DMS53 treated with DMSO at 0.1 percent for 48 hours (cell line): ENCODE data around the gene MS4A7.

Experiments
- DNase-seq: peaks from one replicate; lab custom pipeline; 2025; ENCODE audit not compliant: unreplicated experiment; lab: John Stamatoyannopoulos, UW

The MS4A7 gene

DNA sequence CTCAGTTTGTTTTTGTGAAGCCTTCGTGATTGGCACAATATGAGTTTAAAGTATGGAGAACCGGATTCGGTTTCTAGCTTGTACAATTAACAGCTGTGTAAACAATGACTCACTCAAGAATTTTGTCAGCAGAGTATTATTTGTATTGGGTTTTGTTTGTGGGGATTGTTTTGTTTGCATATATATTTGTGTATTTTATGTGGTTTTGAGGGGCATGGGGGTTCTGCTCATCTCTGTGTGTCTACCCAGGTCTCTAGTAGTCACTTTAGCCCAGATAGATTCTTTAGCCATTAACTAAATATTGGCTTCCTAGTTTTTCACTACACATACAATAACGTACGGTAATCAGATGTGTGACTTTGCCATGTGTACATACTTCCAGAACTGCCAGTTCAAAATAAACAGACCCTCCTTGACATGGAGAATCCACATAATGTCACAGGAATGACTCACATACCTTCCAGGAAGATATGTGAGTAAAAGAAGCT, 7.5 kb upstream of the MS4A7 start:
- DNase-seq: peak; percentile 99

DNA sequence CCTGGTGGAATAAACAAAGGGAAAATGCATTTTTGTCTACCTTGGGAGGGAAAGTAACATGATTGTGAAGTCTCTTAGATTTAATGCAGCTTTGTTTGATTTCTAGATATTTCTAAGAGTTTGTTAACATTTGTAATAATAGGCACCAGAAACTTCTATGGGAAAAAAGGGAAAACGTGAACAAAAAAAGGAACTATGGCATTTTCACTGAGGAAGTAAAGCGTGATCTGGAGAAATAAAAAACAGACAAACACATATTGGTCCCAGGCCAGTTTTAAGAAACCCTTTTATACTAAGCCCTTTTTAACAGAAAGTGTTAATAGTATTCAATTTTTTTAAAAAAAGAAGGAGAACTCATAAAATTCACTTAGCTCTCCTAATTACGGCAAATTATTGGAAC, 6.9 kb upstream of the MS4A7 start:
- no peak for DNase-seq

DNA sequence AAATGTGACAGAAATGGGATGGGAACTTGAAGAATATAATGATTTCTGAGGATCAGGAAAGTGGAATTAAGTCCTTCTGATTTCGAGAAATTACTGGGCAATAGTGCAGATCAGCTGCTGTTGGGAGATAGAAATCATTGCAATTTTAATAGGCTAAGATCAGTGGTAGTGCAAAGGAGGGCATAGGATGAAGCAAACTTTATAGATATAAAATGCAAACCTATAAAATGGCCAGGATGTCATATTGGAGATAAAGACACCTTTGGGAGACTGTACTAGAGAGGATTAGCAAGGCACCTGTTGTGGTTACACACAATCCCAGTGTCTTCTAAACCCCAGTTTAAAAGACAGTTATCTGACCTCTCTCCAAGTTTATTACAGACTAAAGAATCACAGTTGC, 6.5 kb upstream of the MS4A7 start:
- no peak for DNase-seq

DNA sequence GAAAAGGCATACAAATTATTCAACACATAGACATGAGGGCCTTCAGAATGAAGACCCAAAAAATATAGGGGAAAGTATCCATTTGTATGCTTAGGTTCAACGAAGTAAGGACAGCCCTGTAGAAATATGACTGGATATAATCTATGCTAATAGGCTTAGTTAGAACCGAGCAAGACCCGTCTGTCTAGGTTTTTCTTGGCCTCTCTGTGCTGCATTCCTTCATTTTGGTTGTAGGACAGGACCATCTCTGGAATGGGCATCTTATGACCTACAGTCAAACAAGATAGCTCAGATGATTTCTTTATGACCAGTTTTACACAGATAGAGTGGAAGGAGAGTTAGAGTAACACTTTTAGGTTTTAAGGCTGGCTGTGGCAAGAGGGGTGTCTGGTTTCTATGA, 5.6 kb upstream of the MS4A7 start:
- no peak for DNase-seq

DNA sequence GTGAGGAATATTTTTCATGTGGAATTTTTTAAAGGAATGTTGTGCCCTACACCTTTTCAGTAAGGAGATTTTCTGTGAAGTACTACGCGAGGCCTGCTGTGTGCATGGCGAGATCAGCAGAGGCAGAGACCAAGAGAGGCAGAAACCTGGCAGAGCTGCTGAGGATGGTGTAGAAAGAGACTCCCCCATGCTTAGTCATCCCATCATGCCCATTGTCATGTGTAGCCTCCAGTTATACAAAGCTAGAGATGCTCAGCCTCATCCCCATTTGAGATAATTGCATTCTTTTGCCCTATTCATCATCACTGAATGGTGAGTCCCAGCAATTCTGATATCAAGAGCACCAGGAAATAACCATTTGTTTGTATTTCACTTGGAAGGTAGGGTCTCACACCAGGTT, 3.0 kb upstream of the MS4A7 start:
- DNase-seq: peak; percentile 13

DNA sequence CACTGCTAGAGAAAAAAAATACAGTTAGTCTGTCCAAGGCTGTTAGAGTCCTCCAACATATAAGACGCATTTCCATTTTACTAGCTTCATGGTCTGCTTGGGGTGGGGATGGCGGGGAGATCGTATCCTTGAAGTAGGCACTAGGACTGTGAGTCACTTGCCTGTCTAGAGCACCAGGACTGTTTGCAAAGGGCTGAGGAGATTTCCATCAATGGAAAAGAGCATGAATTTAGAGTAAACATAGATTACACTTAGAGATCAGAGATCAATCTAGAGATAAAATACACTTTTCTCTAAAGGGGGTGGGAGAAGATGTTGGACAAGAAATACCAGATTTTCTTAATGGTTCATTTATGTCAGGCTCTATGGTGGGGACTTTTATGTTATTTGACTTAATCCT, 1.7 kb upstream of the MS4A7 start:
- DNase-seq: peak; percentile 73

DNA sequence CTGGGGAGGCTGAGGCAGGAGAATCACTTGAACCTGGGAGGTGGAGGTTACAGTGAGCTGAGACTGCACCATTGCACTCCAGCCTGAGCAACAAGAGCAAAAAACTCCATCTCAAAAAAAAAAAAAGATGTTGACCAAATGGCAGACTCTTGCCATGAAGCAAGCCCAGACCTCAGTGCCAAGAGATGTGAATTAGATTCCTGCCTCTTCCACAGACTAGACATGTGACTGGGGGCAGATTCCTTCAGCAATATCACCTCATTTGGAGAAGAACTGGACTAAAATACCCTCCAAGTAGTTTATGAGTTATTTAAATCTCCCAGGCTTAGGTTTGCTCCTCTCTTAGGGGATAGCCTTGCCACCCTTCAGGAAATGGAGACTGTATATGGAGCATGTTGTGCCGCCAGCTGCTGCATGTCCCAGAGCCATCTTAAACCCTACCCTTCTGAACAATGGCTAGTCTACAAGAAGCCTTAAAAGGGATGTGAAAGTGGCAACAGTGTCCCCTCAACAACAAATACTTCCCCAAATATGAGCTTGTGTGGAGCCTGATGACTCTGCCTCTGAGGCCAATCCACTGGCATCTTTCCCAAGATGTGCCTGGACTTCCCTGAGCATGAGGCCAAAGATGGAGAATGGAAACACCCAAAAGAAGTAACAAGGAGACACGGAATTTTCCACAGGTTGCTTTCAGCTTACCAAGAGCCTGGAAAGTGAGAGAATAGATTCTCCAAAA, 763 bp upstream of the MS4A7 start:
- DNase-seq: no peak

DNA sequence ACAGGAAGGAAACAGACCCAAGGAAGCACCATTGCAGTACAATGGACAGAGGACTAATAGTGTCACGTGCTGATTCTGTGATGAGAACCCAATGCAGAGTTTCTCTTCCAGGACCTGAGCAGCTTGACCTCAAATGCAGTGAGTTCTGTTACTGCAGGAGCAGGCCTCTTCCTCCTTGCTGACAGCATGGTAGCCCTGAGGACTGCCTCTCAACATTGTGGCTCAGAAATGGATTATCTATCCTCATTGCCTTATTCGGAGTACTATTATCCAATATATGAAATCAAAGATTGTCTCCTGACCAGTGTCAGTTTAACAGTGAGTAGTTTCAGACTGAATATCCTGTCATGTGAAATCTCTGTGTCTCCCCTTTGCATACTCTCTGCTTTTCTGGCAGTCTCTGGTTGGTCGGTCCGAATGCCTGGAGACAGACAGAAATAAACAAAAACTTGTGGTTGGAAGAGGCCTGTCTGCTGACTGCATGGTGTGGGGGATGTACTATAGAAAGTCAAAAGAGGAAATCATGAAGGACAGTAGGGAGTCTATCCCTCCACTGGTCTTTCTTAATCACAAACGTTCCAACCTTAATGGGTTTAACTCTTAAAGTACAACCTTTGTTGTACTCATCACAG, 11.1 kb downstream of the MS4A7 start:
- DNase-seq: no peak

DNA sequence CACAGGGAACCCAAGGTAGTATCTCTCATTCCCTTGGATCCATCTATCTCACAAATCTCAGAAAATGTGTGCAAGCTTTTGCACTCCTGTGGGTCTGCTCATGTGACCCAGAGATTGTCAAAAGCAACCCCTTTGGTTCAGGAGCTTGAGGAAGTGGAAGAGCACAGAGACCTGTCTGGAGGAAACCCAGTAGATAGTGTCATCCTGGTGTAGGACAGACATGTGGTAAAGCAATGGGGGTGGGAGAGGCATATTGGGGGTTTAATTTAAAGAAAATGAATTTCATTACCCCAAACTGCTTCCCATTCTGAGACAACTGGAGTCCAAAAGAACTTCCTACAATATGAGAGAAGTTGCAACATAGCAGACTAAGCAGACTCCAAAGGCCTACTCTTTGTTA, 12.1 kb downstream of the MS4A7 start:
- DNase-seq: no peak

DNA sequence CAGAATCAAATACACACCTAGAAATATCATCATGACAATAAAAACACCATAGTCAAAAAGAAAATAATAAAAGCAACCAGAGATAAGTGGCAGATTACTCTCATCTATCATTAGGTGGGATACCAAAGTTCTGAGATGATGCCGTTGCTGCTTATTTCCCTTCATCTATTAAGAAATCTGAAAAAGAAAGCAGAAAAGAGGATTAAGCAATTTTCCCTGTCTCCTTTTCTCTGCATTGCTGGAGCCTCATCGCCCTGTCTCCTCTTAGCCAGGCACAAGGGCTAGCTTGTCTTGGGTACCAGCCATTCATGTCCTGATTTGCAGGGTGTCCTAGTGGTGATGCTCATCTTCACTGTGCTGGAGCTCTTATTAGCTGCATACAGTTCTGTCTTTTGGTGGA, 14.0 kb downstream of the MS4A7 start:
- DNase-seq: no peak

DNA sequence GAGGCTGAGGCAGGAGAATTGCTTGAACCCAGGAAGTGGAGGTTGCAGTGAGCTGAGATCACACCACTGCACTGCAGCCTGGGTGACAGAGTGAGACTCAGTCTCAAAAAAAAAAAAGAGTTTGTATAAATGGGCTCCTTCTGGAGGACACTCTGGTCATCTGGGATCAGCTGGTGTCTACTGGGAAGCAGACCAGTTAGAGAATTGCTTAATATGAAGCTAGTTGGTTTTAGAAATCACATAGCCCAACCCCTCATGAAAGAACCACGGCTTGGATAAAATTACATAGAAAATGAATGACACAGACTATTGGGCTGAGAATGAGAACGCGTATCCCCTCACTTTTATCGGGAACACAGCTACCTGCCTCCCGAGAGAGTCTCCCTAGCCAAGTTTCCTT, 14.7 kb downstream of the MS4A7 start:
- no peak for DNase-seq

DNA sequence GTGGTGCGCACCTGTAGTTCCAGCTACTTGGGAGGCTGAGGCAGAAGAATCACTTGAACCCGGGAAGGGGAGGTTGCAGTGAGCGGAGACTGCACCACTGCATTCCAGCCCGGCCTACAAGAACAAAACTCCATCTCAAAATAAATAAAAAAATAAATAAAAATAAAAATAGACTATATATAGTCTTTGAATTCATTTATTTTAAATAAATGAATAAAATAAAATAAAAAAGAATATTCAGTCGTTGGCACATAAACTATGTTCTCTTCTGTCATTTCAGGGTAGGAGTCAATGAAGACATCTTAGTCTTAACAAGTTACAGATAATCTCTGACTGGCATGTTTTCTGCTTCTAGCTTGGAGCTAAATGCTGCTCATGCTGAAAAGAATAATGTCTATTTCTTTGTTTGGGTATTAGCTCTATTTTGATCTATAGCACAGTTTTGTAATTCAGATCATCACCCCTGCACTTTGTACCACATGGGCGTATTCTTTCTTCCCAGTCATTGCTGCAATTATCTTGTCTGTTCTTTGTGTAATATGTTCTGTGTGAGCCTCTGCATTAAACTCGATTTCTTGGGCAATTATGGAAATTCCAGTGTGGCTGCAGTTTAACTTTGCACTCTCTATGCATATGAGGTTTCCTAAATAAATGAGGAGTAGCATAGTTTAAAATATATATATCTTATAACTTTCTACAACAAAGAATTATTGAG, 16.5 kb downstream of the MS4A7 start:
- no peak for DNase-seq

DNA sequence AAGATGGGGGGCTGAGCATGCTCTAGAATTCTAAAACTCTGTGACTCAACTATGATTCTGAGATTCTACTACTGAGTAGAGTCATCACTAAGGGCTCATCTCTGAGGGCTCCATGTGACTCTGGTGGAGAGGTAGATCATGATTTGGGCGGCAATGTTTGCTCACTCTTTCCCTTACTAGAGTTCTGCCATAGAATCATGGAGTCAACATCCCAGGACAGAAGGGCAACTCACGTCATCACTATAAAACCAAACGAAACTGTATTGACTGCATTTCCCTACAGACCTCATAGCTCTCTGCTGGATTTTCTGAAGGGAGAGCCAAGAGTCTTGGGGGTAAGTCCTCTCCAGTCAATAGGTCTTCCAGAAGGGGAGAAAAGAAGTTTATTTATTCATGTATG, 18.1 kb downstream of the MS4A7 start, which contains the start of gene MS4A14:
Gene MS4A14 (plus strand): TSS at position 78 of the 400 bp plus-strand sequence. CDS start 120 bp downstream, at position 198.
- no peak for DNase-seq

DNA sequence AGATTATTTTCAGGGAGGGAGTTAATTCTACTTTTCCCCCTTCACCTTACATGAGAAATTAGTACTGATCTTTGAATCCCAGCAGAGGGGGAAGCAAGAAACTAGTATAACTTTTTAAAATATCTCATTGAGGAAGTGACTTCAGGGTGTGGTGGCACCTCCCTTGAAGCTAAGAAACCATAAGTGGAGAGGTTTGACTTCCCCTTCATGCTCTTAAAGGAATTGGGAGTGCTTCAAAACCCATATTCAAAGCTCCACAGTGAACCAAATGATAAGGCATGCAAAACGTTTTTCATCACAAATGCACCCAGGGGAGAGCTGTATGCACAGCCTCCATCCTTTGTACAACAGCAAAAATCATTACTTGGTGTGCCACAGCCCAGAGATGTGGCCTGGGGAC, 18.5 kb downstream of the MS4A7 start:
- DNase-seq: no peak

DNA sequence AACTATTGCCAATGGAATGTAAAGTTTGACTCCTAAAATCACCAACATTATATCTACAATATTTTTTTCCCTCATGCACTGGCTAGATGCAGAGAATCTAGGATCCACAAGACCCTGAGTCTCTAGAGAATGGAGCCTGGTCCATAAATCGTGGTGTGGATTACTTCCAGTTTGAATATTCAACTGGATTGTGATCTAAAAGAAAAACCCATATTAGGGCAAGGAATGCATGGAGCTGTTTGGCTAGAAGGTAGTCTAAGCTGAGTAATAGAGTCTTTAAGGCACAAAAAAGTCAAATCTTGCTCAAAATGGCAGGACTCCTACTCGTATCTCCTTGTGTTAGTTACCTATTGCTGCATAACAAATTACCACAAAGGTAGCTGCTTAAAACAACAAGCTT, 41.7 kb downstream of the MS4A7 start:
- no peak for DNase-seq

DNA sequence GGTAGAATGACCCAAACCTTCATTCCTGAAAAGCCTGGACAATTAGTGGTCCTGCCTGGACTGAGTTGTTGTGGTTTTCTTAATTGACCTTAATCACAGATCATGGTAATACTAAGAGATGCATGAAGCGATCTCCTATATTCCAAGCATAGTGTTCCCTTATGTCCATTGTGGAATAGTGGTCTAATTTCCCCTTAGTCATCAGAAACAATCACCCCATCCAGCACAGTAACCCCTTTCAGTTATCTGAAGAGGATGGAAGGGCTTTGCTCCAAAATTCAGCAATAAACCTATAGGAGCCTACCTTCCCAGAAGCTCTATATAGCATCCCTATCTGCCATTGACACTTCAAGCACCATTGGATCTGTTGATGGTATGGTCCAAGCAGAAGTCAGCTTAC, 44.3 kb downstream of the MS4A7 start:
- no peak for DNase-seq

DNA sequence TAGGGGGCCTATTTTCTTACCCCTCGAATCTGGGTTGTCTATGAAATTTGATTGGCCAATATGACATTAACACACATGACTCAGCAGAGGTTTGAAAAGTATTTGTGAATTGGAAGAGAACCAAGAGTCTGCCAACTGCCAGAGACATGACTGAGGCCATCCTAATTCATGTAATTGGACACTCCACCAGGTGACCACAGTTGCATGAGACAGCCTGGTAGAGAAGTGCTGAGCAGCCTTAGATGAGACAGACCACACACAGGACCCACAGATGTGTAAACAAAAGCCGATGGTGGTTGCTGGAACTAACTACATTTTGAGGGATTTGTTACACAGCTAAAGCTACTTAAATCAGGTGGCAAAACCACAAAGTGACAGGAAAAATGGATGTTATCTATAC, 50.2 kb downstream of the MS4A7 start:
- peak; percentile 33 for DNase-seq

DNA sequence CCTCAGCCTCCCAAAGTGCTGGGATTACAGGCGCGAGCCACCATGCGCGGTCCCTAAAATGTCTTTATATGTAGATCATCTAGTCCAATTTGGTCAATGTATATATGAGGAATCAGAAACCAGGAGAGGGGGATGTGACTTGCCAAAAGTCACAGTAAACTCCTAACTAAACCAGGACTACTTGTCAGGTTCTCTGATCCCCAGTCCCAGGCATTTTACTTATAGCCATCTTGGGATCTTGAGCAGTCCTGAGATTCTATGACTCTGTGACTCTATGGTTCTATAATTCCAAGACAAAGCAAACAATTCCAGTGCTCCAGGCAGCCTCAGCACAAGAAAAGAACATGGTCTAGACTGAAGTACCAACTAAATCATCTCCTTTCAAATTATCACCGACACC, 50.9 kb downstream of the MS4A7 start, which contains the start of gene MS4A5:
Gene MS4A5 (plus strand): TSS at position 301 of the 400 bp plus-strand sequence. CDS start 103 bp downstream, outside the sequence.
- no peak for DNase-seq

DNA sequence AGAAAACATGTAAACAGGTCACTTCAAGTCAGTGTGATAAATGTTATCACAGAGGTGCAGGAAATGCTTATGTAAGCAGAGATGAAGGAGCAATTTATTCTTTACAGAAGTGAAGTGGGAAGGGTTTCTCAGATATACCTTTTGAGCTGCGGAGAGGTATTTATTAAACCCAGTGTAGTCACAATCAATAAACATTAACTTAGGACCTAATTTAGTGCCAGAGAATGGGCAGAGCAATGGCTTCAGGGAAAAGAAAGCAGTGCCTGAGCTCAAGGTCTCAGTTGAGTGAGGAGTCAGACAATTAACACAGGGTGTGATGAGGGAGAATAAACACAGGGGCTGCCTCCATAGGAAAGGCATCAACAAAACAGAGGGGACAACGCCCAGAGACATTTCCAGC, 52.9 kb downstream of the MS4A7 start:
- DNase-seq: no peak

DNA sequence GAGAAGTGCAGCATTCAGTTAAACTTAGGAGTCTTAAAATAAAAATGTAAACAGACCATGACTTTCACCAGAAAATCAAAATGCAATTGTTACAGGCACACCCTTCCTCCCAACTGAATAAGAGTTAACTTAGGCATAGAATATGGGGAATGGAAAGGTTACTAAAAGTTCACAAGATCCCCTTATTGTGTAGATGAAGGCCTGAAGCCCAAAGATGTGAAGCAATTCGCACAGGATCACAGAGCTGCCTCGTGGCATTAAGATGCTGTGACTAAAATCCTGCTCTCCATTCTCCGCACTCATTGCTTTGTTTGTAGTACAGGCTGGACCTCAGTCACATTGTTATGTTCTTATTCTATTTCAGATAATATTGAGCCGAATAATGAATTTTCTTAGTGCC, 55.1 kb downstream of the MS4A7 start:
- DNase-seq: no peak
